Muscle of leg (tissue), 11 donors: ENCODE data around the gene SELPLG. TPM values are rescaled to one million over a fixed set of nuclear protein-coding genes. Genes with fewer than 3 reads are reported as not detected.
"Not testable (repeated sequence)": the region's sequence is repeated elsewhere in the genome, so short reads cannot be mapped to it uniquely, and the experiment has no call there.

Experiments
- DNase-seq: peaks from one replicate; pipeline ENCODE4 v3.0.0; 2013
- H3K27ac ChIP-seq: one replicate; pipeline ENCODE4 v1.5.1; 2013; ENCODE audit warnings: mild to moderate bottlenecking, low read length, control low read depth
- H3K27me3 ChIP-seq: one replicate; pipeline ENCODE4 v1.6.1; 2013; ENCODE audit warnings: low read length; ENCODE audit not compliant: control insufficient read depth, insufficient read depth
- H3K36me3 ChIP-seq: one replicate; pipeline ENCODE4 v1.6.1; 2013; ENCODE audit warnings: low read length; ENCODE audit not compliant: control insufficient read depth, insufficient read depth
- H3K4me1 ChIP-seq: one replicate; pipeline ENCODE4 v1.6.1; 2013; ENCODE audit warnings: low read length; ENCODE audit not compliant: control insufficient read depth, insufficient read depth
- H3K4me3 ChIP-seq: one replicate; pipeline ENCODE4 v1.5.1; 2013; ENCODE audit warnings: low read length, control low read depth
- H3K9me3 ChIP-seq: replicated peaks from 2 replicates; pipeline ENCODE4 v1.6.1; 2013; ENCODE audit warnings: low read depth, low read length; ENCODE audit not compliant: control insufficient read depth
- WGBS: methylation state at CpG from one replicate; pipeline ENCODE4 v1.1.5; 2013; ENCODE audit warnings: missing lambda C conversion rate; ENCODE audit not compliant: insufficient coverage; 5-methylcytosine and 5-hydroxymethylcytosine counted together
- polyA plus RNA-seq, 8 donors: library from polyadenylated mRNA; unstranded; fragments of 120-200 nt; gene quantifications; one replicate each; pipeline versions ENCODE4 v1.2.1 to v1.2.3, GENCODE V29; 2013; ENCODE audit warnings: inconsistent platforms in 1 of 8, low replicate concordance in 1 of 8; ENCODE audit not compliant: insufficient read length in 8 of 8, insufficient read depth in 1 of 8
- total RNA-seq: library from RNA; stranded (reverse); fragments of 120-200 nt; gene quantifications from one replicate; pipeline ENCODE4 v1.2.4, GENCODE V29; 2013

The SELPLG gene
- total and polyA plus RNA-seq, 9 donors, result 2.8 to 5.5 (median 4.2) TPM

- 89% methylated on average over 9 of the region's 10 CpGs for WGBS
- no peak for DNase-seq
- no peak overlapping the region for H3K27ac ChIP-seq
- H3K4me3 ChIP-seq, result no peak overlapping the region
- no peaks in the 10 kb centered on the region for H3K36me3 ChIP-seq
- peaks cover 32% of the 10 kb centered on the region for H3K4me1 ChIP-seq
- H3K9me3 ChIP-seq, result peaks cover 4% of the 10 kb centered on the region
- no peaks in the 10 kb centered on the region for H3K27me3 ChIP-seq
These were observed 13.3 kb downstream of the SELPLG start for GRCh38 chr12:108620236-108620879.

GRCh38 chr12:108619369-108620160 is 14.1 kb downstream of the SELPLG start:
- peaks cover 32% of the 10 kb centered on the region for H3K4me1 ChIP-seq
- no peak overlapping the region for H3K4me3 ChIP-seq
- DNase-seq, result no peak
- WGBS, result 70% methylated on average over 7 of the region's 14 CpGs
- H3K36me3 ChIP-seq, result no peaks in the 10 kb centered on the region
- peaks cover 4% of the 10 kb centered on the region for H3K9me3 ChIP-seq
- H3K27ac ChIP-seq, result no peak overlapping the region
- no peaks in the 10 kb centered on the region for H3K27me3 ChIP-seq

GRCh38 chr12:108618953-108619274 is 14.8 kb downstream of the SELPLG start:
- not testable (repeated sequence) for H3K4me3 ChIP-seq, H3K27me3 ChIP-seq, H3K9me3 ChIP-seq, DNase-seq, H3K36me3 ChIP-seq, H3K27ac ChIP-seq
- no CpG with 5 or more reads among the region's 4 CpGs for WGBS
- peaks cover 32% of the 10 kb centered on the region for H3K4me1 ChIP-seq

- DNase-seq, result peak; percentile 91
- peaks cover 38% of the 10 kb centered on the region for H3K4me1 ChIP-seq
- no peak overlapping the region for H3K4me3 ChIP-seq
- WGBS, result 3% methylated on average over 12 of the region's 16 CpGs
- no peaks in the 10 kb centered on the region for H3K36me3 ChIP-seq
- H3K27ac ChIP-seq, result no peak overlapping the region
- H3K9me3 ChIP-seq, result peaks cover 4% of the 10 kb centered on the region
- no peaks in the 10 kb centered on the region for H3K27me3 ChIP-seq
These were observed 15.4 kb downstream of the SELPLG start for GRCh38 chr12:108618079-108618952.

DNA sequence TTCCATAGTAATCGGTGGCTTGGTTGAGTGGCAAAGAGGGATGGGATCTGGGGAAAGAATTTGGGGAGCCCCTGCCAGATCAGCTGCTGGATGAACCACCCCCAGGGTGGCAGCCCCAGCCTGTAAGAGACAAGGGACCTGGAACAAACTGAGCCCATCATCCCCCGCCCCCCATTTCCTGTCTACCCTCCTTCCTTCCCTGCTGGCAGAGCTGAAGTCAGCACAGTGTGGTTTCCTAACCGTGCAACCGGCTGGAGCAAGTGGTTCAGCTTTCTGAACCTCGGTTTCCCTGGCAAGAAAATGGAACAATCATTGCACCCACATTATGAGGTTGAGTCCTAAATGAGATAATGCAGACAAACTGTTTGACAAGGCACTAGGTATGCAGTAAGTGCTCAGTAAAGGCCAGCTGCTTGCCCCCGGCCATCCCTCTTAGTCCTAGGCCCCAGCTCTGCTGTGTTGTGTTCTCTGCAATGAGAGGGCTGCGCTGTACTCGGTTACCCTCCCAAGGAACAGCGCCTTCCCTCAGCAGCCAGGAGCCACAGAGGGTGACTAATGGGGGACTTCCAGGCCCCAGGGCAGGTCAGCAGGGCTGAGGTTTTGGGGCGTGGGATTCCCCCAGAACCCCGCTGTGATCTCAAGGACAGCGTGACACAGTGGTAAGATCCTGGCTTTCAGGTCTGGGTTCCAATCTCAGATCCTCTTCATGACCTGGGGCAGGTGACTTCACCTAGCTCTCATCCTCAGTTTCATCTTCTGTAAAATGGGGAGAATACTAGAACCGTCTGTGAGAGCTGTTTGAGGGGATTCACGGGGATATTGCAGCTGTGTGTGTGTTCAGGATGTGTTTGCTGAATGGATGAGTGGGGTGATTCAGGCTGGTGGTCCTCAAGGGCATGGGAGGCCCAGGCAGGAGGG is 16.5 kb downstream of the SELPLG start:
- Histone ChIP-seq H3K27me3 (no peaks in the 10 kb centered on the region), H3K27ac (no peak overlapping the region), H3K36me3 (no peaks in the 10 kb centered on the region), H3K4me1 (peaks cover 35% of the 10 kb centered on the region), H3K9me3 (peaks cover 4% of the 10 kb centered on the region), H3K4me3 (no peak overlapping the region)
- no peak for DNase-seq
- 77% methylated on average over 12 of the region's 14 CpGs for WGBS

GRCh38 chr12:108616359-108616758 is 17.3 kb downstream of the SELPLG start:
- DNase-seq, result no peak
- Histone ChIP-seq H3K27ac (no peak overlapping the region), H3K4me3 (no peak overlapping the region), H3K4me1 (peaks cover 31% of the 10 kb centered on the region), H3K9me3 (peaks cover 4% of the 10 kb centered on the region), H3K36me3 (no peaks in the 10 kb centered on the region), H3K27me3 (no peaks in the 10 kb centered on the region)
- WGBS, result 89% methylated on average over 2 of the region's 2 CpGs

DNA sequence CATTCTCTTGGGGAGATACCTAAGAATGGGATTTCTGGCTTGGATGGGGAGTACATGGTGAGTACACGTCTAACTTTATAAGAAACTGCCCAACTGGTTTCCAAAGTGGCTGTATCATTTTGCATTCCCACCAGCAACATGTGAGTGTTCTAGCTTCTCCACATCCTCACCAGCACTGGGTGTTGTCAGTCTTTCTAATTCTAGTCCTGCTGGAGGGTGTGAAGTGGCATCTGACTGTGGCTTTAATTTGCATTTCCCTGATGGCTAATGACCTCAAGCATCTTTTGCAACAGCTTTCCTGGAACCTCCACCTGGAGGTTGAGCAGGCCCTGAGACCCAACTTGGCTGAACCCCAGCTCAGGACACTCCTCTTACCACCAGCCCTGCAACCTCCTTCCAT is 17.8 kb downstream of the SELPLG start:
- Histone ChIP-seq H3K27ac (no peak overlapping the region), H3K4me3 (no peak overlapping the region), H3K4me1 (peaks cover 33% of the 10 kb centered on the region), H3K27me3 (no peaks in the 10 kb centered on the region), H3K9me3 (peaks cover 4% of the 10 kb centered on the region), H3K36me3 (no peaks in the 10 kb centered on the region)
- DNase-seq, result no peak
- no CpG with 5 or more reads among the region's 1 CpG for WGBS

GRCh38 chr12:108614639-108615038 is 19.1 kb downstream of the SELPLG start:
- no peak for DNase-seq
- peaks cover 46% of the 10 kb centered on the region for H3K4me1 ChIP-seq
- H3K27ac ChIP-seq, result no peak overlapping the region
- peaks cover 4% of the 10 kb centered on the region for H3K9me3 ChIP-seq
- 82% methylated on average over 5 of the region's 6 CpGs for WGBS
- H3K27me3 ChIP-seq, result no peaks in the 10 kb centered on the region
- H3K4me3 ChIP-seq, result no peak overlapping the region
- no peaks in the 10 kb centered on the region for H3K36me3 ChIP-seq

GRCh38 chr12:108614041-108614440 is 19.7 kb downstream of the SELPLG start:
- Histone ChIP-seq H3K4me3 (no peak overlapping the region), H3K27me3 (no peaks in the 10 kb centered on the region), H3K36me3 (no peaks in the 10 kb centered on the region), H3K27ac (no peak overlapping the region), H3K4me1 (peaks cover 52% of the 10 kb centered on the region), H3K9me3 (peaks cover 4% of the 10 kb centered on the region)
- no peak for DNase-seq
- WGBS, result 89% methylated on average over 4 of the region's 4 CpGs
